HEK293 (cell line): Measurements from ENCODE around the gene PARD3.

Experiments
- CTCF ChIA-PET: fragments of 350-600 bp; formaldehyde crosslinking; extraction: SDS; loops from one replicate; lab custom pipeline; 2021; ENCODE audit warnings: antibody characterized with exemption; lab: Yijun Ruan, JAX
- POLR2A ChIA-PET: fragments of 300-600 bp; formaldehyde crosslinking; extraction: SDS; loops from one replicate; lab custom pipeline; 2020; ENCODE audit warnings: antibody characterized with exemption, inconsistent platforms; lab: Yijun Ruan, JAX
- H3K27ac ChIP-seq: fragments of 200-500 bp; sonication (Bioruptor generic); 2 replicates; pipeline ENCODE4 v1.5.1; 2014; ENCODE audit warnings: low read depth, low read length, control low read depth, inconsistent platforms; ENCODE audit errors: extremely low read depth
- H3K36me3 ChIP-seq, 2 experiments: fragments of 200-500 bp in 1 of 2; sonication (Bioruptor generic) in 1 of 2; 1 replicate in 1 of 2; 2 replicates in 1 of 2; pipeline ENCODE4 v1.5.1; 2014 to 2017; ENCODE audit warnings: inconsistent platforms in 2 of 2, low read length in 2 of 2; ENCODE audit not compliant: control insufficient read depth in 2 of 2, insufficient read depth in 1 of 2
- H3K4me1 ChIP-seq: fragments of 200-500 bp; sonication (Bioruptor generic); 2 replicates; pipeline ENCODE4 v1.5.1; 2014; ENCODE audit warnings: mild to moderate bottlenecking, low read length, inconsistent platforms; ENCODE audit not compliant: control insufficient read depth, insufficient read depth
- H3K4me3 ChIP-seq: 2 replicates; pipeline ENCODE4 v1.5.1; 2011; ENCODE audit warnings: low read depth, mild to moderate bottlenecking, control low read depth, low read length, moderate library complexity
- H3K9me3 ChIP-seq: fragments of 200-500 bp; sonication (Bioruptor generic); 2 replicates; pipeline ENCODE4 v1.5.1; 2014; ENCODE audit warnings: low read depth, low read length, inconsistent platforms; ENCODE audit not compliant: control insufficient read depth, insufficient read depth
- BCL11A ChIP-seq: fragments of 450-650 bp; formaldehyde crosslinking; IDR thresholded peaks from 2 replicates; pipeline ENCODE4 v1.5.1; 2016; ENCODE audit warnings: low read depth, missing biosample characterization, missing genetic modification characterization
- CTCF ChIP-seq: fragments of 450-650 bp; formaldehyde crosslinking; IDR thresholded peaks from 2 replicates; pipeline ENCODE4 v1.5.1; 2016; ENCODE audit warnings: missing biosample characterization, missing genetic modification characterization
- FEZF1 ChIP-seq: fragments of 450-650 bp; formaldehyde crosslinking; IDR thresholded peaks from 2 replicates; pipeline ENCODE4 v1.5.1; 2016; ENCODE audit warnings: missing biosample characterization, missing genetic modification characterization
- GLI2 ChIP-seq: fragments of 450-650 bp; formaldehyde crosslinking; IDR thresholded peaks from 2 replicates; pipeline ENCODE4; 2017; ENCODE audit warnings: missing biosample characterization, missing genetic modification characterization, low read depth, borderline replicate concordance
- GLIS1 ChIP-seq: fragments of 450-650 bp; formaldehyde crosslinking; IDR thresholded peaks from 2 replicates; pipeline ENCODE4 v1.5.1; 2016; ENCODE audit warnings: missing biosample characterization, missing genetic modification characterization
- MYNN ChIP-seq: fragments of 450-650 bp; formaldehyde crosslinking; IDR thresholded peaks from 2 replicates; pipeline ENCODE4 v1.5.1; 2016; ENCODE audit warnings: missing biosample characterization, missing genetic modification characterization, borderline replicate concordance
- PRDM1 ChIP-seq: fragments of 450-650 bp; formaldehyde crosslinking; IDR thresholded peaks from 2 replicates; pipeline ENCODE4; 2016; ENCODE audit warnings: missing biosample characterization, missing genetic modification characterization
- PRDM6 ChIP-seq: fragments of 450-650 bp; formaldehyde crosslinking; IDR thresholded peaks from 2 replicates; pipeline ENCODE4 v1.5.1; 2017; ENCODE audit warnings: missing biosample characterization, missing genetic modification characterization
- SP7 ChIP-seq: fragments of 450-650 bp; formaldehyde crosslinking; IDR thresholded peaks from 2 replicates; pipeline ENCODE4 v1.5.1; 2016; ENCODE audit warnings: missing biosample characterization, missing genetic modification characterization
- TCF7L2 ChIP-seq: IDR thresholded peaks from 2 replicates; pipeline ENCODE4 v1.6.1; 2011; ENCODE audit warnings: low read depth, mild to moderate bottlenecking, inconsistent platforms, low read length, moderate library complexity, borderline replicate concordance
- TSHZ1 ChIP-seq: fragments of 450-650 bp; formaldehyde crosslinking; IDR thresholded peaks from 2 replicates; pipeline ENCODE4 v1.5.1; 2016; ENCODE audit warnings: missing biosample characterization, missing genetic modification characterization, borderline replicate concordance
- ZFP69B ChIP-seq: fragments of 450-650 bp; formaldehyde crosslinking; IDR thresholded peaks from 2 replicates; pipeline ENCODE4 v1.5.1; 2016; ENCODE audit warnings: missing biosample characterization, missing genetic modification characterization
- ZNF121 ChIP-seq: fragments of 450-650 bp; formaldehyde crosslinking; IDR thresholded peaks from 2 replicates; pipeline ENCODE4 v1.5.1; 2016; ENCODE audit warnings: missing biosample characterization, missing genetic modification characterization
- ZNF146 ChIP-seq: fragments of 450-650 bp; formaldehyde crosslinking; IDR thresholded peaks from 2 replicates; pipeline ENCODE4 v1.5.1; 2016; ENCODE audit warnings: missing biosample characterization, missing genetic modification characterization
- ZNF18 ChIP-seq: fragments of 450-650 bp; formaldehyde crosslinking; IDR thresholded peaks from 2 replicates; pipeline ENCODE4 v1.5.1; 2016; ENCODE audit warnings: missing biosample characterization, missing genetic modification characterization
- ZNF221 ChIP-seq: fragments of 450-650 bp; formaldehyde crosslinking; IDR thresholded peaks from 2 replicates; pipeline ENCODE4 v1.5.1; 2017; ENCODE audit warnings: missing biosample characterization, missing genetic modification characterization, borderline replicate concordance
- ZNF335 ChIP-seq: fragments of 450-650 bp; formaldehyde crosslinking; conservative IDR thresholded peaks from 2 replicates; pipeline ENCODE4 v1.5.1; 2016; ENCODE audit warnings: missing biosample characterization, missing genetic modification characterization
- ZNF341 ChIP-seq: fragments of 450-650 bp; formaldehyde crosslinking; IDR thresholded peaks from 2 replicates; pipeline ENCODE4; 2016; ENCODE audit warnings: low read depth, missing biosample characterization, missing genetic modification characterization
- ZNF354C ChIP-seq: fragments of 450-650 bp; formaldehyde crosslinking; IDR thresholded peaks from 2 replicates; pipeline ENCODE4 v1.5.1; 2016; ENCODE audit warnings: missing biosample characterization, missing genetic modification characterization, low read depth, borderline replicate concordance
- ZNF621 ChIP-seq: fragments of 450-650 bp; formaldehyde crosslinking; IDR thresholded peaks from 2 replicates; pipeline ENCODE4 v1.5.1; 2017; ENCODE audit warnings: missing biosample characterization, missing genetic modification characterization
- ZNF654 ChIP-seq: fragments of 450-650 bp; formaldehyde crosslinking; IDR thresholded peaks from 2 replicates; pipeline ENCODE4 v1.5.1; 2016; ENCODE audit warnings: low read depth, missing biosample characterization, missing genetic modification characterization
- ZNF658 ChIP-seq: fragments of 450-650 bp; formaldehyde crosslinking; IDR thresholded peaks from 2 replicates; pipeline ENCODE4; 2016; ENCODE audit warnings: missing biosample characterization, missing genetic modification characterization
- ZNF785 ChIP-seq: fragments of 450-650 bp; formaldehyde crosslinking; IDR thresholded peaks from 2 replicates; pipeline ENCODE4 v1.5.1; 2016; ENCODE audit warnings: missing biosample characterization, missing genetic modification characterization
- ZNF791 ChIP-seq: fragments of 450-650 bp; formaldehyde crosslinking; IDR thresholded peaks from 2 replicates; pipeline ENCODE4 v1.5.1; 2016; ENCODE audit warnings: missing biosample characterization, missing genetic modification characterization
- ZXDB ChIP-seq: fragments of 450-650 bp; formaldehyde crosslinking; IDR thresholded peaks from 2 replicates; pipeline ENCODE4 v1.5.1; 2016; ENCODE audit warnings: missing biosample characterization, missing genetic modification characterization

The PARD3 gene

DNA sequence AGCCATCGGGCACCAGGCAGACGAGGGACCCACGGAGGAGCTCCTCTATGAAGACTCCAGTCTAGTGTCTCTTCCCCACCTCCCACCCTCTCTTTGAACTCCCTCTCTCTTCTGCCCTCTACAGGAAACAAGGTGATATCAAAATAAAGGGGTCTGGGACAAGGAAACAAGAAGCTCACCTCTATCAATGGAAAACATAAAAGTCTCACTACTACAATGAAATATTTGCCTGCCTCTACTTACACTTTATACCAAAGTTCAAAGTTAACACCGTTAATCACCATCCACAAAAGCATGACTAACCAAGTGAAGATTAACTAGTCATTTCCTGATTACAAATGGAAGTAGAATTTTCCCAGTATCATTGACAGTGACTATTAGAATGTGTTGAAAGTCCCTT, 82.2 kb downstream of the PARD3 start (continued):
- no peak for TF ChIP-seq ZNF621 (tag by site-specific recombination)
- TF ChIP-seq ZNF791: no peak
- TF ChIP-seq MYNN (tag by site-specific recombination): peak; percentile 37; the same call in 1 of the 2 replicates
- no peak for TF ChIP-seq CTCF (tag by site-specific recombination)
- TF ChIP-seq ZXDB: no peak
- no peak for TF ChIP-seq TSHZ1
- TF ChIP-seq FEZF1 (tag by site-specific recombination): no peak
- peak; percentile 41; the same call in 1 of the 2 replicates for TF ChIP-seq PRDM1 (tag by site-specific recombination)
- peak; percentile 27; the same call in 1 of the 2 replicates for TF ChIP-seq ZNF654 (tag by site-specific recombination)
- TF ChIP-seq SP7 (tag by site-specific recombination): 0 out of 2 replicates have a peak, but pooled peaks have one; percentile 9

- Histone ChIP-seq H3K4me3 (no peak overlapping the region), H3K36me3 (no peaks in the 10 kb centered on the region), H3K9me3 (no peaks in the 10 kb centered on the region), H3K27ac (0 out of 2 replicates have a peak overlapping the region, but pooled peaks have one; percentile 14), H3K4me1 (peaks cover 40% of the 10 kb centered on the region)
- ChIA-PET POLR2A (no interaction called here), CTCF (interaction anchor here (0.6 to 3.1 kb wide), 24 partner anchors 8 to 404 kb away, joined by 3 to 29 read pairs (median 4); no protein-coding TSS in a partner anchor)
- no peak for TF ChIP-seq ZNF335
- TF ChIP-seq ZNF658 (tag by site-specific recombination): no peak
- TF ChIP-seq GLIS1 (tag by site-specific recombination): no peak
- TF ChIP-seq ZFP69B (tag by site-specific recombination): no peak
- no peak for TF ChIP-seq GLI2 (tag by site-specific recombination)
- TF ChIP-seq ZNF146 (tag by site-specific recombination): no peak
- no peak for TF ChIP-seq ZNF18 (tag by site-specific recombination)
- TF ChIP-seq TCF7L2: peak; percentile 66; the same call in 1 of the 2 replicates
- peak; percentile 48; the same call in 1 of the 2 replicates for TF ChIP-seq ZNF121 (tag by site-specific recombination)
- TF ChIP-seq ZNF621 (tag by site-specific recombination): no peak
- no peak for TF ChIP-seq ZNF341
- no peak for TF ChIP-seq BCL11A (tag by site-specific recombination)
- TF ChIP-seq ZNF785 (tag by site-specific recombination): no peak
- peak; percentile 96 for TF ChIP-seq PRDM6
- no peak for TF ChIP-seq ZNF221 (tag by site-specific recombination)
- TF ChIP-seq ZNF354C (tag by site-specific recombination): no peak
- no peak for TF ChIP-seq CTCF (tag by site-specific recombination)
Observed at GRCh38 chr10:34731885-34732701, 83.0 kb downstream of the PARD3 start.
